Activated CD8-positive, alpha-beta memory T cell treated with anti-CD3 and anti-CD28 coated beads for 24 hours (primary cell): Measurements from ENCODE around the gene SPACA9.

ENCODE experiments used
- DNase-seq: peaks from one replicate; pipeline ENCODE4 v3.0.0-alpha.2; 2020

SPACA9 gene

GRCh38 chr9:132894862-132895835 is 16.5 kb downstream of the SPACA9 start:
- DNase-seq = no peak

GRCh38 chr9:132896264-132896663 is 17.6 kb downstream of the SPACA9 start:
- DNase-seq = no peak

GRCh38 chr9:132896906-132897305 is 18.2 kb downstream of the SPACA9 start:
- no peak for DNase-seq

- DNase-seq = no peak
Observed at GRCh38 chr9:132898051-132898450, 19.4 kb downstream of the SPACA9 start.

- DNase-seq = peak; percentile 87
Observed at GRCh38 chr9:132901858-132902831, 23.4 kb downstream of the SPACA9 start.

- no peak for DNase-seq
Observed at GRCh38 chr9:132903574-132904492, 25.1 kb downstream of the SPACA9 start.

GRCh38 chr9:132905726-132906125 is 27.0 kb downstream of the SPACA9 start:
- no peak for DNase-seq

GRCh38 chr9:132908635-132909034 is 29.9 kb downstream of the SPACA9 start:
- DNase-seq = no peak

GRCh38 chr9:132909311-132909710 is 30.6 kb downstream of the SPACA9 start:
- no peak for DNase-seq

GRCh38 chr9:132910376-132910775 is 31.7 kb downstream of the SPACA9 start:
- no peak for DNase-seq

- DNase-seq = no peak
Observed at GRCh38 chr9:132912131-132912530, 33.4 kb downstream of the SPACA9 start.

GRCh38 chr9:132914924-132915323 is 36.2 kb downstream of the SPACA9 start:
- DNase-seq = no peak

- DNase-seq = no peak
Observed at GRCh38 chr9:132919614-132920268, 41.0 kb downstream of the SPACA9 start.

- no peak for DNase-seq
Observed at GRCh38 chr9:132923346-132923902, 44.7 kb downstream of the SPACA9 start.

- no peak for DNase-seq
Observed at GRCh38 chr9:132927704-132928103, 49.0 kb downstream of the SPACA9 start.

- no peak for DNase-seq
Observed at GRCh38 chr9:132931178-132931735, 52.6 kb downstream of the SPACA9 start.

- no peak for DNase-seq
Observed at GRCh38 chr9:132935026-132935425, 56.3 kb downstream of the SPACA9 start.

- DNase-seq = no peak
Observed at GRCh38 chr9:132937463-132937901, 58.8 kb downstream of the SPACA9 start.

- DNase-seq = no peak
Observed at GRCh38 chr9:132939169-132939568, 60.5 kb downstream of the SPACA9 start.
